D721Med (cell line): ENCODE data around the gene PHYKPL.

ENCODE experiments used
- DNase-seq: peaks from one replicate; pipeline ENCODE4 v3.0.0; 2011; ENCODE audit warnings: low spot score; ENCODE audit not compliant: insufficient read length
- FAIRE-seq: peaks from 2 replicates; lab custom pipeline; 2011; peaks lifted over from hg19 to GRCh38; lab: Jason Lieb, UNC
- CTCF ChIP-seq: IDR thresholded peaks from 2 replicates; pipeline ENCODE4 v1.5.1; 2012; ENCODE audit warnings: mild to moderate bottlenecking, control low read depth; ENCODE audit not compliant: insufficient read depth; ENCODE audit errors: missing control alignments

The PHYKPL gene

GRCh38 chr5:178222292-178222691 lies 10.3 kb downstream of the PHYKPL start:
- FAIRE-seq (no peak), DNase-seq (no peak)
- TF ChIP-seq CTCF: no peak

GRCh38 chr5:178221853-178222252 lies 10.7 kb downstream of the PHYKPL start:
- no peak for TF ChIP-seq CTCF
- FAIRE-seq: no peak
- no peak for DNase-seq

- FAIRE-seq: no peak
Observed at GRCh38 chr5:178221282-178221681, 11.3 kb downstream of the PHYKPL start.

GRCh38 chr5:178218827-178219226 lies 13.8 kb downstream of the PHYKPL start:
- no peak for DNase-seq
- FAIRE-seq: no peak
- TF ChIP-seq CTCF: no peak

More at GRCh38 chr5:178221282-178221681, 11.3 kb downstream of the PHYKPL start:
- no peak for DNase-seq
- no peak for TF ChIP-seq CTCF

GRCh38 chr5:178218237-178218776 lies 14.3 kb downstream of the PHYKPL start:
- TF ChIP-seq CTCF: no peak
- DNase-seq (no peak), FAIRE-seq (no peak)

- FAIRE-seq (no peak), DNase-seq (no peak)
- TF ChIP-seq CTCF: no peak
Observed at GRCh38 chr5:178216779-178217178, 15.8 kb downstream of the PHYKPL start.

- no peak for TF ChIP-seq CTCF
- FAIRE-seq (no peak), DNase-seq (no peak)
Observed at GRCh38 chr5:178216088-178216534, 16.5 kb downstream of the PHYKPL start.
